HL-60 (cell line): ENCODE data around the gene ATP5F1E.

Experiments used
- DNase-seq, 2 experiments: peaks; one replicate each; pipeline ENCODE4 v3.0.0-alpha.2; 2010 to 2020; ENCODE audit warnings: low read depth in 1 of 2, low spot score in 1 of 2
- H3K27ac ChIP-seq: fragments of 250-450 bp; sonication (Bioruptor Pico); replicated peaks from 2 replicates; pipeline ENCODE4 v1.5.1; 2020; ENCODE audit warnings: mild to moderate bottlenecking, moderate library complexity
- H3K27me3 ChIP-seq: fragments of 250-450 bp; sonication (Bioruptor Pico); 2 replicates; pipeline ENCODE4 v1.5.1; 2021; ENCODE audit warnings: mild to moderate bottlenecking, moderate library complexity; ENCODE audit not compliant: insufficient read depth, poor library complexity, severe bottlenecking
- H3K4me3 ChIP-seq: replicated peaks from 2 replicates; pipeline ENCODE4 v1.5.1; 2011; ENCODE audit warnings: mild to moderate bottlenecking, control low read depth, low read length; ENCODE audit not compliant: insufficient read depth
- CTCF ChIP-seq: IDR thresholded peaks from one replicate; pipeline ENCODE4 v1.5.1; 2011; ENCODE audit warnings: low read length, control low read depth, inconsistent platforms; ENCODE audit not compliant: insufficient read depth
- GABPA ChIP-seq: IDR thresholded peaks from 2 replicates; pipeline ENCODE4 v1.6.1; 2012; ENCODE audit warnings: low read depth
- POLR2AphosphoS5 ChIP-seq: IDR thresholded peaks from 2 replicates; pipeline ENCODE4 v1.6.1; 2012; ENCODE audit warnings: low read depth
- REST ChIP-seq: IDR thresholded peaks from 2 replicates; pipeline ENCODE4 v1.6.1; 2012; ENCODE audit warnings: low read depth; ENCODE audit not compliant: insufficient replicate concordance
- SPI1 ChIP-seq: IDR thresholded peaks from 2 replicates; pipeline ENCODE4 v1.6.1; 2012; ENCODE audit warnings: low read depth, mild to moderate bottlenecking, borderline replicate concordance

ATP5F1E gene

GRCh38 chr20:59022754-59023153 lies 9.4 kb downstream of the ATP5F1E start:
- no peak overlapping the region for H3K4me3 ChIP-seq
- TF ChIP-seq REST (no peak), SPI1 (no peak), CTCF (no peak), POLR2AphosphoS5 (no peak), GABPA (no peak)
- no peak for DNase-seq
- no peak overlapping the region for H3K27ac ChIP-seq
- H3K27me3 ChIP-seq, result no peaks in the 10 kb centered on the region

- H3K27me3 ChIP-seq, result no peaks in the 10 kb centered on the region
- no peak for DNase-seq
- H3K4me3 ChIP-seq, result no peak overlapping the region
- no peak overlapping the region for H3K27ac ChIP-seq
- no peak for TF ChIP-seq CTCF
- TF ChIP-seq GABPA, result no peak
- no peak for TF ChIP-seq SPI1
- TF ChIP-seq POLR2AphosphoS5, result no peak
- no peak for TF ChIP-seq REST
These were observed 11.1 kb downstream of the ATP5F1E start for GRCh38 chr20:59020938-59021551.

GRCh38 chr20:59019217-59019616 lies 12.9 kb downstream of the ATP5F1E start, which contains the start of gene TUBB1:
TUBB1 (plus strand) TSS chr20:59019429; CDS start chr20:59019523, 94 bp downstream.
- no peak within 1 kb of the TSS for H3K27ac ChIP-seq
- H3K27me3 ChIP-seq, result no peaks in the 10 kb centered on the region
- TF ChIP-seq CTCF (no peak), REST (no peak), GABPA (no peak), POLR2AphosphoS5 (no peak), SPI1 (no peak)
- H3K4me3 ChIP-seq, result no peak within 1 kb of the TSS
- no peak for DNase-seq
